ENCODE measurements around the gene DOCK7.
"Not testable (repeated sequence)": the region's sequence is repeated elsewhere in the genome, so short reads cannot be mapped to it uniquely, and the experiment has no call there.

DOCK7 gene

DNA sequence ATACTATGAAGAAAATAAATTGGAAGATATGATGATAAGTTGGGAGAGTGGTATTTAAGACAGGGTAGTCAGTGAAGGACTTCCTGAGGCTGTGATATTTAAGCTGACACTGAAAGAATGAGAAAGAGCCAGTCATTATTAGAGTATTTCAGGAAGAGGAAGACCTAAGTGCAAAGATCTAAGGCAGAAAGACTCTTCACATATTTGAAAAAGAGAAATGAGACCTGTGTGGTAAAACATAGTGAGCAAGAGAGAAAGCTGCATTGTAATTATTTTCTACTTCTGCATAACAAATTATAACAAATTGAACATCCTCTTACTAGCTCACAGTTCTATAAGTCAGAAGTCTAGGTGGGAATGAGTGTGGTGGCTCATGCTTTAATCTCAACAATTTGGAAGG, 34.6 kb upstream of the DOCK7 start:
- Histone ChIP-seq H3K4me1 (ENCODE audit: control insufficient read depth, low read length) (no peaks in the 10 kb centered on the region), H3K9me3 (ENCODE audit: control insufficient read depth, insufficient read depth, low read length) (no peaks in the 10 kb centered on the region), H3K4me2 (ENCODE audit: low read length) (no peak overlapping the region), H3K4me3 (ENCODE audit: low read length) (no peak overlapping the region), H3K79me2 (ENCODE audit: control insufficient read depth, low read length) (no peaks in the 10 kb centered on the region), H3F3A (ENCODE audit: control insufficient read depth, insufficient read depth) (no peaks in the 10 kb centered on the region), H3K27me3 (ENCODE audit: control insufficient read depth, low read length) (peaks cover 2% of the 10 kb centered on the region; the same call in 1 of the 2 replicates), H4K20me1 (ENCODE audit: control insufficient read depth, insufficient read depth, low read depth, low read length) (no peaks in the 10 kb centered on the region), H3K9me2 (replicated peaks; ENCODE audit: control insufficient read depth, low read length) (no peaks in the 10 kb centered on the region), H3K36me3 (ENCODE audit: control insufficient read depth, low read length) (no peaks in the 10 kb centered on the region), H3K27ac (ENCODE audit: low read depth, low read length) (no peak overlapping the region)
- TF ChIP-seq EZH2phosphoT487 (IDR thresholded peaks at IDR 0.05; ENCODE audit: borderline replicate concordance, low read length), result no peak
- TF ChIP-seq, protein P1, sequence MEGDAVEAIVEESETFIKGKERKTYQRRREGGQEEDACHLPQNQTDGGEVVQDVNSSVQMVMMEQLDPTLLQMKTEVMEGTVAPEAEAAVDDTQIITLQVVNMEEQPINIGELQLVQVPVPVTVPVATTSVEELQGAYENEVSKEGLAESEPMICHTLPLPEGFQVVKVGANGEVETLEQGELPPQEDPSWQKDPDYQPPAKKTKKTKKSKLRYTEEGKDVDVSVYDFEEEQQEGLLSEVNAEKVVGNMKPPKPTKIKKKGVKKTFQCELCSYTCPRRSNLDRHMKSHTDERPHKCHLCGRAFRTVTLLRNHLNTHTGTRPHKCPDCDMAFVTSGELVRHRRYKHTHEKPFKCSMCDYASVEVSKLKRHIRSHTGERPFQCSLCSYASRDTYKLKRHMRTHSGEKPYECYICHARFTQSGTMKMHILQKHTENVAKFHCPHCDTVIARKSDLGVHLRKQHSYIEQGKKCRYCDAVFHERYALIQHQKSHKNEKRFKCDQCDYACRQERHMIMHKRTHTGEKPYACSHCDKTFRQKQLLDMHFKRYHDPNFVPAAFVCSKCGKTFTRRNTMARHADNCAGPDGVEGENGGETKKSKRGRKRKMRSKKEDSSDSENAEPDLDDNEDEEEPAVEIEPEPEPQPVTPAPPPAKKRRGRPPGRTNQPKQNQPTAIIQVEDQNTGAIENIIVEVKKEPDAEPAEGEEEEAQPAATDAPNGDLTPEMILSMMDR (IDR thresholded peaks at IDR 0.05; ENCODE audit: low read depth, low read length, poor library complexity, severe bottlenecking), result no peak

DNA sequence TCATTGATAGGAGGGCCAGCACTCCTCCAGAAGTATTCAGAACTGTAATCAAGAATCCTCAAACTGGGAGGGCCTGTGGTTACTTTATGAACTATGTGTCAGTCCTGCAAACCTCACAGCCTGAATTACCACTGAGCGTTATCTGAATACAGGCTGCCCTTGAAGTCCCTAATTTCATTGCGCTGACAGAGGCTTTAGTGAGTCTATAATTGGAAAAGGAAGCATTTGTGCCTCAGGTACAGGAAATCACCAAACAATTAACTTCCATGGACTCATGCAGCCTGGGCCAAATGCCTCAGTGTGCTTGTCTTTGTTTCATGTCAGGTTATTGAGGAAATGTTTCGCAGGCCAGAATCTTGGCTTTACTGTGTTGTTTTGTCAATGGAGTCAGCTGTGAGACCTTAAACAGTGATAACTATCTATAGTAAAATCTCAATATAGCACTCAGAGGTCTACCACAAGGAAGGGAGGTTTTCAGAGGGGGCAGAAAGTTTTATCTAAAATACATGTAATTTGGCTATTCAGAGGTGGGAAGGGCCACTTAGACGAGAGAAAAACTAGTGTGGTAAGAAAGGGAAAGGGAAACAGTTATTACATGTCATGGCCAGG, 32.9 kb upstream of the DOCK7 start:
- Histone ChIP-seq H3K4me1 (ENCODE audit: control insufficient read depth, low read length) (no peaks in the 10 kb centered on the region), H3K36me3 (ENCODE audit: control insufficient read depth, low read length) (no peaks in the 10 kb centered on the region), H4K20me1 (ENCODE audit: control insufficient read depth, insufficient read depth, low read depth, low read length) (no peaks in the 10 kb centered on the region), H3K27ac (ENCODE audit: low read depth, low read length) (no peak overlapping the region), H3F3A (ENCODE audit: control insufficient read depth, insufficient read depth) (no peaks in the 10 kb centered on the region), H3K4me2 (ENCODE audit: low read length) (no peak overlapping the region), H3K4me3 (ENCODE audit: low read length) (no peak overlapping the region), H3K27me3 (ENCODE audit: control insufficient read depth, low read length) (no peaks in the 10 kb centered on the region), H3K9me3 (ENCODE audit: control insufficient read depth, insufficient read depth, low read length) (no peaks in the 10 kb centered on the region), H3K79me2 (ENCODE audit: control insufficient read depth, low read length) (no peaks in the 10 kb centered on the region), H3K9me2 (replicated peaks; ENCODE audit: control insufficient read depth, low read length) (no peaks in the 10 kb centered on the region)
- TF ChIP-seq, protein P1 (IDR thresholded peaks at IDR 0.05; ENCODE audit: low read depth, low read length, poor library complexity, severe bottlenecking), result no peak
- no peak for TF ChIP-seq EZH2phosphoT487 (IDR thresholded peaks at IDR 0.05; ENCODE audit: borderline replicate concordance, low read length)

DNA sequence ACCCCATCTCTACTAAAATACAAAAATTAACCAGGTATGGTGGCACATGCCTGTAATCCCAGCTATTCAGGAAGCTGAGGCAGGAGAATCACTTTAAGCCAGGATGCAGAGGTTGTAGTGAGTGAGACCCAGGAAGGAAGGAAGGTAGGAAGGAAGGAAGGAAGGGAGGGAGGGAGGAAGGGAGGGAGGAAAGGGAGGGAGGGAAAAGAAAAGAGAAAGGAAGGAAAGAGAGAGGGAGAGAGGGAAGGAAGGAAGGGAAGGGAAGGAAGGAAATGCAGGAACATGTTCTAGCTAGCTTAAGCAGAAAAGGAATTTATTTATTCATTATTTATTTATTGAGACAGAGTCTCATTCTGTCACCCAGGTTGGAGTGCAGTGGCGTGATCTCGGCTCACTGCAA, 30.2 kb upstream of the DOCK7 start:
- not testable (repeated sequence) for H3K4me3 ChIP-seq (ENCODE audit: low read length); H4K20me1 ChIP-seq (ENCODE audit: control insufficient read depth, insufficient read depth, low read depth, low read length); H3K27ac ChIP-seq (ENCODE audit: low read depth, low read length); H3K4me2 ChIP-seq (ENCODE audit: low read length); H3K79me2 ChIP-seq (ENCODE audit: control insufficient read depth, low read length); H3K4me1 ChIP-seq (ENCODE audit: control insufficient read depth, low read length); H3K9me2 ChIP-seq (replicated peaks; ENCODE audit: control insufficient read depth, low read length); H3F3A ChIP-seq (ENCODE audit: control insufficient read depth, insufficient read depth); H3K36me3 ChIP-seq (ENCODE audit: control insufficient read depth, low read length); H3K27me3 ChIP-seq (ENCODE audit: control insufficient read depth, low read length); H3K9me3 ChIP-seq (ENCODE audit: control insufficient read depth, insufficient read depth, low read length)

DNA sequence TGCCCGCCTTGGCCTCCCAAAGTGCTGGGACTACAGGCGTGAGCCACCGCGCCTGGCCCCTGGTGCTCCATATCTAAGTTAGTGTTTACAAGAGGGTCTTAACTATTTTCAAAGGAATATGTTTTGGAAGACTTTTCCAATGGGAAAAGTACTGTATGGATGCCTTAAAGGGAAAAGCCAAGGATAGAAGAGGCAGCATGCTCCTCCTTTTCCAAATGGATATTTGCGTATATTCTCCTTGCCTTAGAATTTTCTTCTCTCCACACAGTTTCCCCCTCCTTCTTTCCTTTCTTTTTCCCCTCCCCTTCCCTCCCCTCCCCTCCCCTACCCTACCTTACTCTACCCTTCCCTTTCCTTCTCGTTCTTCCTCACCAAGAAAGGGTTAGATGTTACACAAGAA, 29.3 kb upstream of the DOCK7 start:
- H4K20me1 ChIP-seq (ENCODE audit: control insufficient read depth, insufficient read depth, low read depth, low read length), result no peaks in the 10 kb centered on the region
- no peak overlapping the region for H3K4me3 ChIP-seq (ENCODE audit: low read length)
- TF ChIP-seq, protein P1 (IDR thresholded peaks at IDR 0.05; ENCODE audit: low read depth, low read length, poor library complexity, severe bottlenecking), result no peak
- no peak for TF ChIP-seq EZH2phosphoT487 (IDR thresholded peaks at IDR 0.05; ENCODE audit: borderline replicate concordance, low read length)
- no peak overlapping the region for H3K4me2 ChIP-seq (ENCODE audit: low read length)
- H3K79me2 ChIP-seq (ENCODE audit: control insufficient read depth, low read length), result no peaks in the 10 kb centered on the region
- no peak overlapping the region for H3K27ac ChIP-seq (ENCODE audit: low read depth, low read length)
- H3K36me3 ChIP-seq (ENCODE audit: control insufficient read depth, low read length), result no peaks in the 10 kb centered on the region
- H3K4me1 ChIP-seq (ENCODE audit: control insufficient read depth, low read length), result no peaks in the 10 kb centered on the region
- no peaks in the 10 kb centered on the region for H3K9me2 ChIP-seq (replicated peaks; ENCODE audit: control insufficient read depth, low read length)
- no peaks in the 10 kb centered on the region for H3K27me3 ChIP-seq (ENCODE audit: control insufficient read depth, low read length)
- no peaks in the 10 kb centered on the region for H3K9me3 ChIP-seq (ENCODE audit: control insufficient read depth, insufficient read depth, low read length)
- no peaks in the 10 kb centered on the region for H3F3A ChIP-seq (ENCODE audit: control insufficient read depth, insufficient read depth)

All from DOHH2 (cell line).